HG02610 (cell line): ENCODE results near the gene PPIP5K2.
"Not testable (repeated sequence)": the region's sequence is repeated elsewhere in the genome, so short reads cannot be mapped to it uniquely, and the experiment has no call there.

Source experiments
- ATAC-seq: cut with Tn5 transposase; IDR thresholded peaks from one replicate; pipeline ENCODE4 v1.9.1; 2021; ENCODE audit warnings: mild to moderate bottlenecking, moderate library complexity; ENCODE audit not compliant: unreplicated experiment

PPIP5K2 gene

GRCh38 chr5:103120607-103121200, 603 bp downstream of the PPIP5K2 start:
- ATAC-seq: no peak

GRCh38 chr5:103122242-103122641, 2.1 kb downstream of the PPIP5K2 start:
- no peak for ATAC-seq

GRCh38 chr5:103126557-103126956, 6.5 kb downstream of the PPIP5K2 start:
- ATAC-seq: no peak

GRCh38 chr5:103127292-103127817, 7.3 kb downstream of the PPIP5K2 start:
- no peak for ATAC-seq

GRCh38 chr5:103128202-103128601, 8.1 kb downstream of the PPIP5K2 start:
- ATAC-seq: no peak

GRCh38 chr5:103132684-103133083, 12.6 kb downstream of the PPIP5K2 start:
- ATAC-seq: no peak

GRCh38 chr5:103133231-103133630, 13.1 kb downstream of the PPIP5K2 start:
- ATAC-seq: no peak

- ATAC-seq: no peak
These were observed 15.4 kb downstream of the PPIP5K2 start for GRCh38 chr5:103135461-103135860.

GRCh38 chr5:103138202-103138690, 18.1 kb downstream of the PPIP5K2 start:
- no peak for ATAC-seq

GRCh38 chr5:103139264-103139865, 19.3 kb downstream of the PPIP5K2 start:
- ATAC-seq: peak; percentile 98

- ATAC-seq: not testable (repeated sequence)
These were observed 22.0 kb downstream of the PPIP5K2 start for GRCh38 chr5:103142132-103142531.

- no peak for ATAC-seq
These were observed 25.1 kb downstream of the PPIP5K2 start for GRCh38 chr5:103145196-103145595.

- no peak for ATAC-seq
These were observed 28.1 kb downstream of the PPIP5K2 start for GRCh38 chr5:103148213-103148612.

- ATAC-seq: no peak
These were observed 31.1 kb downstream of the PPIP5K2 start for GRCh38 chr5:103151156-103151555.

- ATAC-seq: no peak
These were observed 46.6 kb downstream of the PPIP5K2 start for GRCh38 chr5:103166706-103167105.

- no peak for ATAC-seq
These were observed 54.0 kb downstream of the PPIP5K2 start for GRCh38 chr5:103174147-103174546.

GRCh38 chr5:103177543-103177942, 57.4 kb downstream of the PPIP5K2 start:
- ATAC-seq: no peak

- ATAC-seq: no peak
These were observed 58.1 kb downstream of the PPIP5K2 start for GRCh38 chr5:103178167-103178566.

GRCh38 chr5:103186152-103186551, 66.1 kb downstream of the PPIP5K2 start:
- ATAC-seq: no peak

- no peak for ATAC-seq
These were observed 68.3 kb downstream of the PPIP5K2 start for GRCh38 chr5:103188436-103188835.

GRCh38 chr5:103203226-103203625, 83.1 kb downstream of the PPIP5K2 start:
- no peak for ATAC-seq

- ATAC-seq: not testable (repeated sequence)
These were observed 84.9 kb downstream of the PPIP5K2 start for GRCh38 chr5:103204990-103205389.
